D721Med (cell line): Measurements from ENCODE around the gene SGPL1.

Experiments
- DNase-seq: peaks from one replicate; pipeline ENCODE4 v3.0.0; 2011; ENCODE audit warnings: low spot score; ENCODE audit not compliant: insufficient read length
- FAIRE-seq: peaks from 2 replicates; lab custom pipeline; 2011; peaks lifted over from hg19 to GRCh38; lab: Jason Lieb, UNC
- CTCF ChIP-seq: IDR thresholded peaks from 2 replicates; pipeline ENCODE4 v1.5.1; 2012; ENCODE audit warnings: mild to moderate bottlenecking, control low read depth; ENCODE audit not compliant: insufficient read depth; ENCODE audit errors: missing control alignments

The SGPL1 gene

GRCh38 chr10:70778267-70778924 lies 37.4 kb upstream of the SGPL1 start:
- DNase-seq (no peak), FAIRE-seq (no peak)
- no peak for TF ChIP-seq CTCF

- DNase-seq (no peak), FAIRE-seq (no peak)
These were observed 36.7 kb upstream of the SGPL1 start for GRCh38 chr10:70779088-70779487.

GRCh38 chr10:70779511-70780369 lies 36.0 kb upstream of the SGPL1 start:
- no peak for TF ChIP-seq CTCF
- no peak for DNase-seq
- FAIRE-seq: no peak

More at GRCh38 chr10:70779088-70779487, 36.7 kb upstream of the SGPL1 start:
- no peak for TF ChIP-seq CTCF

GRCh38 chr10:70780370-70780760 lies 35.4 kb upstream of the SGPL1 start:
- no peak for TF ChIP-seq CTCF

GRCh38 chr10:70780772-70781171 lies 35.0 kb upstream of the SGPL1 start:
- DNase-seq (no peak), FAIRE-seq (no peak)
- no peak for TF ChIP-seq CTCF

More at GRCh38 chr10:70780370-70780760, 35.4 kb upstream of the SGPL1 start:
- FAIRE-seq: no peak
- DNase-seq: no peak

GRCh38 chr10:70781461-70782051 lies 34.2 kb upstream of the SGPL1 start:
- FAIRE-seq (no peak), DNase-seq (no peak)
- TF ChIP-seq CTCF: no peak
